Measurements from ENCODE around the gene PRKN. TPM values are rescaled to one million over a fixed set of nuclear protein-coding genes. Genes with fewer than 3 reads are reported as not detected.

The PRKN gene
- total and polyA plus RNA-seq, 2 donors (not counting 1 experiment from before 2014, with no cell fraction given) = 0.43 to 4.6 TPM

DNA sequence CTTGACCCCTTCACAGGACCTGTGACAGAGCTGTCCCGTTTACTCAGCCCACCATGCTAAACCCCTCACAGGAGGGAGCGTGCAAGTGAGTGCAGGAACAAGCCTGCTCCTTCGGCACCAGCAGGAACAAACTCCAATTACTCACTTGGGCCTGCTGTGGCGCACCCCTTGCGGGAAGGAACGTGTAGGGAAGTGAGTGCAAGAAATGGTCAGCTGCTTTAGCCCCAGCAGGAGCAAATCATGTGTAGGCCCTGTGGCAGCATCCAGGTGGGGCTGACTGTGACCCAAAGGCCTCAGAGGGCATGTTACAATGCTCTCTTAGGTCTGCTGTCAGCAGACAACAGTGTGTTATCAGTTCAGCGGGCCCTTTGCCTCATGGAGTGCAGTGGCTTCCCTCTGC lies 574.4 kb downstream of the PRKN start:
- Histone ChIP-seq H3K9ac (ENCODE audit: insufficient read depth, low read length) (no peak overlapping the region), H3K9me3 (ENCODE audit: control insufficient read depth, insufficient read depth, low read depth, low read length) (no peaks in the 10 kb centered on the region), H2AFZ (ENCODE audit: low read length) (no peak overlapping the region), H3K27me3 (ENCODE audit: control insufficient read depth, insufficient read depth, low read length) (no peaks in the 10 kb centered on the region), H3K79me2 (ENCODE audit: control insufficient read depth, insufficient read depth, low read length) (no peaks in the 10 kb centered on the region), H3K36me3 (ENCODE audit: control insufficient read depth, insufficient read depth, low read length) (no peaks in the 10 kb centered on the region), H3K4me3 (replicated peaks in 1 of 4; ENCODE audit: control extremely low read depth in 1 of 4, insufficient read depth in 1 of 4, low read depth in 3 of 4, low read length in 4 of 4) (no peak overlapping the region), H4K20me1 (ENCODE audit: control insufficient read depth, extremely low read depth, insufficient read depth, low read length) (no peaks in the 10 kb centered on the region), H3K27ac (ENCODE audit: insufficient read depth, low read length) (no peak overlapping the region), H3K4me1 (ENCODE audit: control insufficient read depth, extremely low read depth, insufficient read depth, low read length) (no peaks in the 10 kb centered on the region), H3K4me2 (ENCODE audit: extremely low read depth, insufficient read depth, low read length) (no peak overlapping the region)
- TF ChIP-seq CTCF (conservative IDR thresholded peaks at IDR 0.05 in 1 of 2, IDR thresholded peaks at IDR 0.05 in 1 of 2; ENCODE audit: low read depth in 1 of 2, low read length in 2 of 2) = no peak
- TF ChIP-seq EZH2 (IDR thresholded peaks at IDR 0.05; ENCODE audit: low read length, missing control alignments) = no peak
- no peak for DNase-seq (ENCODE audit: low read depth in 2 of 2)

- no peak overlapping the region for H3K27ac ChIP-seq (ENCODE audit: insufficient read depth, low read length)
- peak; percentile 61 to 66 for DNase-seq (ENCODE audit: low read depth in 2 of 2)
- no peaks in the 10 kb centered on the region for H3K36me3 ChIP-seq (ENCODE audit: control insufficient read depth, insufficient read depth, low read length)
- no peaks in the 10 kb centered on the region for H4K20me1 ChIP-seq (ENCODE audit: control insufficient read depth, extremely low read depth, insufficient read depth, low read length)
- no peaks in the 10 kb centered on the region for H3K27me3 ChIP-seq (ENCODE audit: control insufficient read depth, insufficient read depth, low read length)
- TF ChIP-seq EZH2 (IDR thresholded peaks at IDR 0.05; ENCODE audit: low read length, missing control alignments) = no peak
- TF ChIP-seq CTCF (conservative IDR thresholded peaks at IDR 0.05 in 1 of 2, IDR thresholded peaks at IDR 0.05 in 1 of 2; ENCODE audit: low read depth in 1 of 2, low read length in 2 of 2) = no peak
- H2AFZ ChIP-seq (ENCODE audit: low read length) = no peak overlapping the region
- H3K79me2 ChIP-seq (ENCODE audit: control insufficient read depth, insufficient read depth, low read length) = no peaks in the 10 kb centered on the region
- no peak overlapping the region for H3K4me3 ChIP-seq (replicated peaks in 1 of 4; ENCODE audit: control extremely low read depth in 1 of 4, insufficient read depth in 1 of 4, low read depth in 3 of 4, low read length in 4 of 4)
- H3K9me3 ChIP-seq (ENCODE audit: control insufficient read depth, insufficient read depth, low read depth, low read length) = no peaks in the 10 kb centered on the region
- H3K4me2 ChIP-seq (ENCODE audit: extremely low read depth, insufficient read depth, low read length) = no peak overlapping the region
- no peak overlapping the region for H3K9ac ChIP-seq (ENCODE audit: insufficient read depth, low read length)
- no peaks in the 10 kb centered on the region for H3K4me1 ChIP-seq (ENCODE audit: control insufficient read depth, extremely low read depth, insufficient read depth, low read length)
These were observed 576.4 kb downstream of the PRKN start for GRCh38 chr6:162151021-162151665.

- no peak overlapping the region for H3K4me2 ChIP-seq (ENCODE audit: extremely low read depth, insufficient read depth, low read length)
- no peaks in the 10 kb centered on the region for H3K4me1 ChIP-seq (ENCODE audit: control insufficient read depth, extremely low read depth, insufficient read depth, low read length)
- no peak for DNase-seq (ENCODE audit: low read depth in 2 of 2)
- no peaks in the 10 kb centered on the region for H4K20me1 ChIP-seq (ENCODE audit: control insufficient read depth, extremely low read depth, insufficient read depth, low read length)
- no peak overlapping the region for H3K27ac ChIP-seq (ENCODE audit: insufficient read depth, low read length)
- no peak overlapping the region for H3K9ac ChIP-seq (ENCODE audit: insufficient read depth, low read length)
- H3K79me2 ChIP-seq (ENCODE audit: control insufficient read depth, insufficient read depth, low read length) = no peaks in the 10 kb centered on the region
- H2AFZ ChIP-seq (ENCODE audit: low read length) = no peak overlapping the region
- H3K36me3 ChIP-seq (ENCODE audit: control insufficient read depth, insufficient read depth, low read length) = no peaks in the 10 kb centered on the region
- no peak overlapping the region for H3K4me3 ChIP-seq (replicated peaks in 1 of 4; ENCODE audit: control extremely low read depth in 1 of 4, insufficient read depth in 1 of 4, low read depth in 3 of 4, low read length in 4 of 4)
- TF ChIP-seq EZH2 (IDR thresholded peaks at IDR 0.05; ENCODE audit: low read length, missing control alignments) (no peak), CTCF (conservative IDR thresholded peaks at IDR 0.05 in 1 of 2, IDR thresholded peaks at IDR 0.05 in 1 of 2; ENCODE audit: low read depth in 1 of 2, low read length in 2 of 2) (no peak)
- no peaks in the 10 kb centered on the region for H3K27me3 ChIP-seq (ENCODE audit: control insufficient read depth, insufficient read depth, low read length)
- H3K9me3 ChIP-seq (ENCODE audit: control insufficient read depth, insufficient read depth, low read depth, low read length) = no peaks in the 10 kb centered on the region
These were observed 577.3 kb downstream of the PRKN start for GRCh38 chr6:162150295-162150694.

Data from fibroblast of lung (primary cell).